SK-N-SH treated with all-trans-retinoic acid at 6 μM for 48 hours (cell line): ENCODE data around the gene MT1HL1.

Experiments used
- ZC3H10 ChIP-seq: fragments of 250-450 bp; sonication (Bioruptor Pico); IDR thresholded peaks from 2 replicates; pipeline ENCODE4 v1.5.1; 2021; ENCODE audit warnings: mild to moderate bottlenecking, moderate library complexity
- ZFP30 ChIP-seq: fragments of 450-650 bp; formaldehyde crosslinking; IDR thresholded peaks from 2 replicates; pipeline ENCODE4 v1.5.0; 2022; ENCODE audit warnings: mild to moderate bottlenecking, moderate library complexity
- TF ChIP-seq, protein P1 (sequence below): fragments of 250-450 bp; sonication (Bioruptor Pico); IDR thresholded peaks from 2 replicates; pipeline ENCODE4 v1.8.0; 2021; ENCODE audit warnings: low read depth, mild to moderate bottlenecking, moderate library complexity, borderline replicate concordance

DNA sequence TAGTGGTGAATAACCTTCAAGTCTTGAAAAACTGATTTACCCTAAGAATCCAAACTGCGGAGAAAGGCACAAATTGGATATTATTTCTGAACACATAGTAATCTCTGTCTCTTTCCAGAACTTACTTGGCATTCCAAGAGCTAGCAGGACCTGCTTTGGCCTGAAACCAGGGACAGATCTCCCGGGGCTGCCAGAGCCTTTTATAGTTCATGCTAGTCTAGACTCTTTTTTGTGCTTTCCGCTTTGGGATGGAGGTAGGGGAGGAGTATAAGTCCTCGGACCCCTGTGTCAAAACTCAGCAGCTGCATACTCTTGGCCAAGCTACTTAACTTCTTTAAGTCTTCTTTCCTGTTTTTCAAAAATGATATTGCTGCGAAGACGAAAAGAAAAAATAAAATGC, 34.0 kb upstream of the MT1HL1 start:
- TF ChIP-seq ZC3H10 (CRISPR knock-in tag) (no peak), ZFP30 (CRISPR knock-in tag) (no peak)
- TF ChIP-seq, protein P1, sequence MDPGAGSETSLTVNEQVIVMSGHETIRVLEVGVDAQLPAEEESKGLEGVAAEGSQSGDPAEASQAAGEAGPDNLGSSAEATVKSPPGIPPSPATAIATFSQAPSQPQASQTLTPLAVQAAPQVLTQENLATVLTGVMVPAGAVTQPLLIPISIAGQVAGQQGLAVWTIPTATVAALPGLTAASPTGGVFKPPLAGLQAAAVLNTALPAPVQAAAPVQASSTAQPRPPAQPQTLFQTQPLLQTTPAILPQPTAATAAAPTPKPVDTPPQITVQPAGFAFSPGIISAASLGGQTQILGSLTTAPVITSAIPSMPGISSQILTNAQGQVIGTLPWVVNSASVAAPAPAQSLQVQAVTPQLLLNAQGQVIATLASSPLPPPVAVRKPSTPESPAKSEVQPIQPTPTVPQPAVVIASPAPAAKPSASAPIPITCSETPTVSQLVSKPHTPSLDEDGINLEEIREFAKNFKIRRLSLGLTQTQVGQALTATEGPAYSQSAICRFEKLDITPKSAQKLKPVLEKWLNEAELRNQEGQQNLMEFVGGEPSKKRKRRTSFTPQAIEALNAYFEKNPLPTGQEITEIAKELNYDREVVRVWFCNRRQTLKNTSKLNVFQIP: no peak
